Fibroblast of pulmonary artery (primary cell): ENCODE results near the gene DBN1.

ENCODE experiments used
- DNase-seq: peaks from one replicate; pipeline ENCODE4 v3.0.0-alpha.2; 2010; ENCODE audit warnings: low read depth
- H3K4me3 ChIP-seq: replicated peaks from 2 replicates; pipeline ENCODE4 v1.5.1; 2011; ENCODE audit warnings: low read depth, mild to moderate bottlenecking, control low read depth, low read length, moderate library complexity
- TF ChIP-seq, protein P1 (sequence below): IDR thresholded peaks from 2 replicates; pipeline ENCODE4 v1.5.1; 2011; ENCODE audit warnings: mild to moderate bottlenecking, control low read depth, low read length, inconsistent platforms; ENCODE audit errors: missing control alignments

DBN1 gene

DNA sequence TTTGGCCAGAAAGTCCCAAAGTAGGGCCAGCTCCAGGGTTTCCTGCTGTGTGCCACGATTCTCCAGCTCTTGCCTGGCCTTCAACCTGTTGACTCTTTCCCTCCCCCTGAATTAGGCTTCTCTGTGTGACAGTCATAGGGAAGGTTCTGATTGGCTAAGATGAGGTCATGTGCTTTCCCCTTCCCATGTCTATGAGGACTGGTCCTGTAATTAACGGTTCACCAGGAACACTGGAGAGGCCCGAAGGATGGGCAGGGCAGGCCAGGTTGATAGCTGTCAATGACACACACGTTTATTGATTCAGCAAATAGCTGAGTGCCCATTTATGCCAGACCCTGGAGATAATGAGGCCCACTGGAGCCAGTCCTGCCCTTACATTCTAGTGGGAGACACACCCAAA, 35.8 kb downstream of the DBN1 start:
- TF ChIP-seq, protein P1, sequence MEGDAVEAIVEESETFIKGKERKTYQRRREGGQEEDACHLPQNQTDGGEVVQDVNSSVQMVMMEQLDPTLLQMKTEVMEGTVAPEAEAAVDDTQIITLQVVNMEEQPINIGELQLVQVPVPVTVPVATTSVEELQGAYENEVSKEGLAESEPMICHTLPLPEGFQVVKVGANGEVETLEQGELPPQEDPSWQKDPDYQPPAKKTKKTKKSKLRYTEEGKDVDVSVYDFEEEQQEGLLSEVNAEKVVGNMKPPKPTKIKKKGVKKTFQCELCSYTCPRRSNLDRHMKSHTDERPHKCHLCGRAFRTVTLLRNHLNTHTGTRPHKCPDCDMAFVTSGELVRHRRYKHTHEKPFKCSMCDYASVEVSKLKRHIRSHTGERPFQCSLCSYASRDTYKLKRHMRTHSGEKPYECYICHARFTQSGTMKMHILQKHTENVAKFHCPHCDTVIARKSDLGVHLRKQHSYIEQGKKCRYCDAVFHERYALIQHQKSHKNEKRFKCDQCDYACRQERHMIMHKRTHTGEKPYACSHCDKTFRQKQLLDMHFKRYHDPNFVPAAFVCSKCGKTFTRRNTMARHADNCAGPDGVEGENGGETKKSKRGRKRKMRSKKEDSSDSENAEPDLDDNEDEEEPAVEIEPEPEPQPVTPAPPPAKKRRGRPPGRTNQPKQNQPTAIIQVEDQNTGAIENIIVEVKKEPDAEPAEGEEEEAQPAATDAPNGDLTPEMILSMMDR, result no peak
- no peak overlapping the region for H3K4me3 ChIP-seq
- DNase-seq, result no peak

DNA sequence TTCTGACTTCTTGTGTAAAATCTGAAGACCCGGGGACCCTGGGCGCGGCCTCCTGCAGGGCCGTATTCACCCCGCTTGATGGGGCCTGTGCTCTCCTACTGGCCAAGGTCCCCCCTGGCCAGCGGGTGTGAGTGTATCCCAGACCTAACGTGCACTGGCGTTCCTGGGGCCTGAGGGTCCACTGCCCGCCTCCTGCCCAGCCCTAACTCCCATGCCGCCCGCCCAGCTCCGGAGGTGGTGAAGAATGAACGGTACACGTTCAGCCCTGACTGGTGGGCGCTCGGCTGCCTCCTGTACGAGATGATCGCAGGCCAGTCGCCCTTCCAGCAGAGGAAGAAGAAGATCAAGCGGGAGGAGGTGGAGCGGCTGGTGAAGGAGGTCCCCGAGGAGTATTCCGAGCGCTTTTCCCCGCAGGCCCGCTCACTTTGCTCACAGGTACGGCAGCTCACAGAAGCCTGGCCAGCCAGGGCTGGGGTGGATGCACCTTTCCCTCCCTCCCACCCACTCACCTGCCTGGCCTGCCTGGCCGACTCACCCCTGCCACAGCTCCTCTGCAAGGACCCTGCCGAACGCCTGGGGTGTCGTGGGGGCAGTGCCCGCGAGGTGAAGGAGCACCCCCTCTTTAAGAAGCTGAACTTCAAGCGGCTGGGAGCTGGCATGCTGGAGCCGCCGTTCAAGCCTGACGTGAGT, 37.4 kb downstream of the DBN1 start:
- TF ChIP-seq, protein P1, result no peak
- no peak for DNase-seq
- no peak overlapping the region for H3K4me3 ChIP-seq

DNA sequence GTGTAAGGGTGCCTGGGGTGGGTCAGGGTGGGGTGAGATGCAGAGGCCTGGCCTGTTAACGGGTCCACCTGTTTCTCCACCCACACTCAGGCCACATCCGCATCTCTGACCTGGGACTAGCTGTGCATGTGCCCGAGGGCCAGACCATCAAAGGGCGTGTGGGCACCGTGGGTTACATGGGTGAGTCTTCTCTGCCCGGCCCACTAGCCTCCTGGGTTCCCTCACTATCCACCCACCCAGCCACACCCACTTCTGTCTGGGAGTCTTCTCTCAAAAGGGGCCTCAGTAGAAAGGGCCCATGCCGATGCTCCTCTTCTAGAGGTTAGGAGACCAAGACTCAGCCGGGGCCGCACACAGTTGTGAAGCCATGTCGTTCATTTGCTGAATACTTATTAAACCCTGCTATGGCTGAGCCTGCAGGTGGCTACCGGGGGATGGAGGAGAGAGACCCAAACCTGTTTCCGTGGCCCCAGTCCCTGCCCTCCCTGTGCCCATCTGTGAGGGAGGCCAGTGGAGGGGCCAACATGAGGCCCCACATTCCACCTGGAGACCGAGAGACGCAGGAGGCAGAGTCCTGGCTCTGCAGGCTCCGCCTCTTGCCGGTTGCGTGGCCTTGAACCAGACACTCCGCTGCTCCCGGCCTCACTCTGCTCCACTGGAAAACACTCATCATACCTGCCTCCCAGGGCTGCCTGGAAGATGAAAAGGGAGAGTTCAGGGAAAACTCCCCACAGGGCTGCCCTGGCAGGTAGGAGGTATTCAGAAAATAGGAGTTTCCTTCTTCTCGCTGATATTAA, 38.3 kb downstream of the DBN1 start:
- DNase-seq, result no peak
- TF ChIP-seq, protein P1, result no peak
- no peak overlapping the region for H3K4me3 ChIP-seq

DNA sequence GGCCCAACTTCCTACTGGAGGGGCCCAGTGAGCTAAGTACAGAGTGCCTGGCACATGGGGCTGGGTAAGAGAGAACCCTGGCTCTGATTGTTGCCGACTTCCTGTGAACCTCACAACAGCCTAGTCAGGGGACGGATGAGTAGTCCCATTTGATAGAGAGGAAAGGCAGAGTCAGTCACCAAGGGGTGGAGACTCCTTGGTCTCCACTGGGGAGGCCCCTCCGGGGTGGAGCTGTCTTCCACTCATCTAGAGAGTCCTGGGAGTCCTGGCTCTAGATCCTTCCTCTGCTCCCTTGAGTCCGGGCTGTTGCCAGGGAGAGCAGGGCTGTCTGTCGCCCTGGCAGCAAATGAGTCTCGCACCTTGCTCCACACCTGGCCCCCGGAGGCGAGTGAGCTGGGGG, 39.0 kb downstream of the DBN1 start:
- H3K4me3 ChIP-seq, result no peak overlapping the region
- TF ChIP-seq, protein P1, result no peak
- no peak for DNase-seq

DNA sequence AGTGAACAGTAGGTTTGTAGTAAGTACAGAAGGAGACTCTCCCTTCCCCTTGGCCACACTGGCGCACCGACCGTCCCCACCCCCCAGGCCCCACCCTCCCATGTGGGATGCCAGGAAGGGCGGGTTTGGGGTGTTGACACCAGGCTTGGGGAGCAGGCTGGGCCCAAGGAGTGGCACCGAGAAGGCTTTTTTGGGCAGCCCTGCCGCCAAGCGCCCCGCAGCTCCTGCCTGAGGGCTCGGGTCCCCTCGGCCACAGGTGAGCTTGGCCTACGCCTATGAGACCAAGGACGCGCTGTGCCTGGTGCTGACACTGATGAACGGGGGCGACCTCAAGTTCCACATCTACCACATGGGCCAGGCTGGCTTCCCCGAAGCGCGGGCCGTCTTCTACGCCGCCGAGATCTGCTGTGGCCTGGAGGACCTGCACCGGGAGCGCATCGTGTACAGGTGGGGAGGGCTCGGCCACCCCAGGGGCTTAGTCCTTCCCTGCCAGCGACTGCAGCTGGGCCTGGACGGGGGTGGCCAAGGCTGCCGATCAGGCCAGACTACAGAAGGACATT, 39.7 kb downstream of the DBN1 start:
- no peak for DNase-seq
- H3K4me3 ChIP-seq, result no peak overlapping the region
- TF ChIP-seq, protein P1, result no peak

DNA sequence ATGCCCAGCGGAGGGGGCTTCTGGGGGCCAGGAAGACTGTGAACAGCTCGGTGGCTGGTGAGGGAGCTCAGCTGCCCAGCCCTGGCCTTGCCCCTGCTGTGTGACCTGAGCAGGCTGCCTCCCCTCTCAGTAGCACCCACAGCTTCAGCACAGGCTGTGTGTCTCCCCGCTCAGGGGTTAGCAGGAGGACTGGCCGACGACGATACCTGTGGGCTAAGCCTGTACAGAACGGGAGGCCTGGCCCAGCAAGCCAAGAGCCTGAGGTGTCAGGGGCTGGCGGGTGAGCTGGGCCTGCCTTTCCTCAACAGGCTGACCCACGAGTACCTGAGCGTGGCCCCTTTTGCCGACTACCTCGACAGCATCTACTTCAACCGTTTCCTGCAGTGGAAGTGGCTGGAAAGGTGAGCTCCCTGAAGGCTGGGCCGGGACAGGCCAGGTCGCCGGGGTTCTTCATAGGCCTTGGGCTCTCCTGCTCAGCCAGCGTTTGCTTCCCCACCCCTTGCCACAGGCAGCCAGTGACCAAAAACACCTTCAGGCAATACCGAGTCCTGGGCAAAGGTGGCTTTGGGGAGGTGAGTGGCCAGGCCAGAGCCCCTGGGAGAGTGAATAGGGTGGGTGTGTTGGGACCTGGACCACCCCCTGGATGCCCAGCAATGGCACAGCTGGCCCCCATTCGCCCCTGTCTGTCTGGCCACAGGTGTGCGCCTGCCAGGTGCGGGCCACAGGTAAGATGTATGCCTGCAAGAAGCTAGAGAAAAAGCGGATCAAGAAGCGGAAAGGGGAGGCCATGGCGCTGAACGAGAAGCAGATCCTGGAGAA, 40.4 kb downstream of the DBN1 start:
- DNase-seq, result no peak

More for the DNA sequence above, 40.4 kb downstream of the DBN1 start:
- TF ChIP-seq, protein P1, result no peak
- no peak overlapping the region for H3K4me3 ChIP-seq
